CD4-positive, CD25-positive, alpha-beta regulatory T cell (primary cell): ENCODE data around the gene PLXNB1. TPM values are rescaled to one million over a fixed set of nuclear protein-coding genes. Genes with fewer than 3 reads are reported as not detected.

Experiments
- ATAC-seq, 2 donors: fragments of 150-1000 bp; cut with Tn5 transposase; one replicate each; pipeline ENCODE4 v1.10.0; 2021; ENCODE audit warnings: low read depth in 2 of 2, moderate number of reproducible peaks in 2 of 2, moderate library complexity in 1 of 2
- DNase-seq, 3 donors: peaks; one replicate each; pipeline versions ENCODE4 v3.0.0 to v3.0.0-alpha.2; 2012 to 2022; ENCODE audit warnings: mixed read lengths in 1 of 3
- H3K27ac ChIP-seq: one replicate; pipeline ENCODE4 v1.7.0; 2013; ENCODE audit warnings: mild to moderate bottlenecking, low read length; ENCODE audit not compliant: insufficient read depth, poor library complexity, severe bottlenecking
- H3K27me3 ChIP-seq: one replicate; pipeline ENCODE4 v1.7.0; 2013; ENCODE audit warnings: low read length; ENCODE audit not compliant: control insufficient read depth, insufficient read depth
- H3K36me3 ChIP-seq: one replicate; pipeline ENCODE4 v1.7.0; 2013; ENCODE audit warnings: mild to moderate bottlenecking, low read length, moderate library complexity; ENCODE audit not compliant: control insufficient read depth, insufficient read depth
- H3K4me1 ChIP-seq: 2 replicates; pipeline ENCODE4 v1.7.0; 2013; ENCODE audit warnings: mild to moderate bottlenecking, low read length; ENCODE audit not compliant: insufficient read depth, control insufficient read depth, poor library complexity, severe bottlenecking
- H3K4me3 ChIP-seq: one replicate; pipeline ENCODE4 v1.7.0; 2013; ENCODE audit warnings: low read depth, mild to moderate bottlenecking, low read length, moderate library complexity
- H3K9me3 ChIP-seq, 2 experiments: 1 replicate in 1 of 2; 2 replicates in 1 of 2; pipeline ENCODE4 v1.7.0; 2013; ENCODE audit warnings: low read length in 2 of 2, mild to moderate bottlenecking in 1 of 2, moderate library complexity in 1 of 2; ENCODE audit not compliant: control insufficient read depth in 2 of 2
- H3K27ac Mint-ChIP-seq, 3 donors: one replicate each; pipeline ENCODE4 v1.8.0; 2020 to 2022; ENCODE audit warnings: mild to moderate bottlenecking in 3 of 3, mixed read lengths in 3 of 3, moderate library complexity in 2 of 3
- H3K27me3 Mint-ChIP-seq: one replicate; pipeline ENCODE4 v1.8.0; 2022; ENCODE audit warnings: mild to moderate bottlenecking, mixed read lengths
- H3K36me3 Mint-ChIP-seq: one replicate; pipeline ENCODE4 v1.8.0; 2020; ENCODE audit warnings: mixed read lengths
- H3K4me1 Mint-ChIP-seq, 4 donors: one replicate each; pipeline ENCODE4 v1.8.0; 2020 to 2022; ENCODE audit warnings: mixed read lengths in 4 of 4, mild to moderate bottlenecking in 1 of 4
- H3K4me3 Mint-ChIP-seq, 4 donors: one replicate each; pipeline ENCODE4 v1.8.0; 2020 to 2022; ENCODE audit warnings: mild to moderate bottlenecking in 4 of 4, mixed read lengths in 4 of 4, moderate library complexity in 3 of 4
- H3K9me3 Mint-ChIP-seq, 7 donors: one replicate each; pipeline ENCODE4 v1.8.0; 2020 to 2022; ENCODE audit warnings: mixed read lengths in 7 of 7, mild to moderate bottlenecking in 3 of 7, moderate library complexity in 2 of 7
- polyA plus RNA-seq, 4 donors: library from polyadenylated mRNA; unstranded; fragments of 300-500 nt; fragmentation: Illumina TruSeq; gene quantifications; one replicate each; pipeline ENCODE4 v1.2.3, GENCODE V29; 2021
- total RNA-seq: library from RNA; stranded (reverse); gene quantifications from one replicate; pipeline ENCODE4 v1.2.3, GENCODE V29; 2022

PLXNB1 gene
- total and polyA plus RNA-seq, 5 donors from 2014 or later = 0.07 to 5.2 TPM; not detected in 3

GRCh38 chr3:48419597-48419996 is 10.3 kb downstream of the PLXNB1 start:
- Histone ChIP-seq H3K27ac (no peak overlapping the region), H3K4me1 (no peaks in the 10 kb centered on the region), H3K27me3 (no peaks in the 10 kb centered on the region), H3K9me3 (no peaks in the 10 kb centered on the region), H3K4me3 (no peak overlapping the region), H3K36me3 (no peaks in the 10 kb centered on the region)
- Mint-ChIP-seq H3K9me3 (peaks cover 0 to 2% (median 0%) of the 10 kb centered on the region in 7 donors), H3K4me3 (no peak overlapping the region), H3K27ac (no peak overlapping the region), H3K27me3 (no peaks in the 10 kb centered on the region), H3K36me3 (no peaks in the 10 kb centered on the region), H3K4me1 (no peaks in the 10 kb centered on the region)
- no peak for ATAC-seq
- DNase-seq = no peak

DNA sequence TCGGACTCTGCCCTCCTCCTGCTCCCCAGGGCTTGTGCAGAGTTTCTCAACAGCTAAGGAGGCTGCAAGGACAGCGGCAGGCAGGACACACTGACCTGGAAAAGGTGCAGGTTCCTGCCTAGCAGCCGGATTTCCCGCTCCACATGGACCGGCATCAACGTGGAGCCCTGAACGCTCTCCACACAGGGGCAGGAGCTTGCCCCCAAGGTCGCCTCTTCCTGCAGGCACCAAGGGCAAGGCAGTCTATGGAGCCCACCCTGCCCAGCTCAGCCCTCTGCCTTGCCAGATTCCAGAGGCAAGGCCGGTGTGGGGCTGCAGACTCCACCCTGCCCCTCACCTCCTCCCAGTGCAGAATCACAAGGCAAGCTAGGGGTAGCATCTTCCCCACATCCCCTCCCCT is 10.7 kb downstream of the PLXNB1 start:
- no peak overlapping the region for H3K4me3 Mint-ChIP-seq
- ATAC-seq (no peak), DNase-seq (no peak)
- H3K9me3 Mint-ChIP-seq = peaks cover 0 to 2% (median 0%) of the 10 kb centered on the region in 7 donors
- no peaks in the 10 kb centered on the region for H3K36me3 Mint-ChIP-seq
- no peaks in the 10 kb centered on the region for H3K4me1 ChIP-seq
- H3K27me3 ChIP-seq = no peaks in the 10 kb centered on the region
- no peaks in the 10 kb centered on the region for H3K27me3 Mint-ChIP-seq
- no peaks in the 10 kb centered on the region for H3K9me3 ChIP-seq
- H3K27ac Mint-ChIP-seq = no peak overlapping the region
- no peak overlapping the region for H3K27ac ChIP-seq
- no peaks in the 10 kb centered on the region for H3K36me3 ChIP-seq
- H3K4me1 Mint-ChIP-seq = no peaks in the 10 kb centered on the region
- H3K4me3 ChIP-seq = no peak overlapping the region

- no peaks in the 10 kb centered on the region for H3K9me3 ChIP-seq
- DNase-seq (no peak), ATAC-seq (no peak)
- no peaks in the 10 kb centered on the region for H3K27me3 Mint-ChIP-seq
- no peaks in the 10 kb centered on the region for H3K36me3 Mint-ChIP-seq
- no peak overlapping the region for H3K4me3 Mint-ChIP-seq
- H3K9me3 Mint-ChIP-seq = peaks cover 0 to 2% (median 0%) of the 10 kb centered on the region in 7 donors
- H3K4me3 ChIP-seq = no peak overlapping the region
- no peaks in the 10 kb centered on the region for H3K4me1 Mint-ChIP-seq
- no peaks in the 10 kb centered on the region for H3K27me3 ChIP-seq
- H3K27ac Mint-ChIP-seq = no peak overlapping the region
- H3K36me3 ChIP-seq = no peaks in the 10 kb centered on the region
- H3K27ac ChIP-seq = no peak overlapping the region
- H3K4me1 ChIP-seq = no peaks in the 10 kb centered on the region
Observed at GRCh38 chr3:48418651-48419050, 11.2 kb downstream of the PLXNB1 start.

DNA sequence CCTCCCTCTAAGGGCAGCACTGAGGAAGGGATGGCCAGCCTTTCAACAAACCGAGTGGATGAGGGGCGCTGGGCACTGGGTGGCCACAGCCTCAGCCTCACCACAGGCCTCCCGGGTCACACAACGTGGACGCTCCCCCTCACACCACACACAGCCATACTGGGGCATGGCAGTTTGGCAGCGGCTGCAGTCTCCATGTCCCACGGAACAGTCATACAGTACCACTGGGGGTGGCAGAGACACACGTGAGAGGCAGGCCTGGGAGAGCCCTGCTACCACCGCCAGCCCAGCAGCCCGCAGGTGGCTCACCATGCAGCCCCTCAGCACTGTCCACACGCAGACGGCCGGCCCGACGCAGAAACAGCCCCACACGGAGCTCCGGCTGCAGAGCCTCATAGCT is 11.7 kb downstream of the PLXNB1 start:
- Mint-ChIP-seq H3K27ac (no peak overlapping the region), H3K4me1 (no peaks in the 10 kb centered on the region), H3K4me3 (no peak overlapping the region), H3K27me3 (no peaks in the 10 kb centered on the region), H3K9me3 (peaks cover 0 to 2% (median 0%) of the 10 kb centered on the region in 7 donors), H3K36me3 (no peaks in the 10 kb centered on the region)
- ATAC-seq (no peak), DNase-seq (no peak)
- Histone ChIP-seq H3K27ac (no peak overlapping the region), H3K4me1 (no peaks in the 10 kb centered on the region), H3K4me3 (no peak overlapping the region), H3K27me3 (no peaks in the 10 kb centered on the region), H3K9me3 (no peaks in the 10 kb centered on the region), H3K36me3 (no peaks in the 10 kb centered on the region)

DNA sequence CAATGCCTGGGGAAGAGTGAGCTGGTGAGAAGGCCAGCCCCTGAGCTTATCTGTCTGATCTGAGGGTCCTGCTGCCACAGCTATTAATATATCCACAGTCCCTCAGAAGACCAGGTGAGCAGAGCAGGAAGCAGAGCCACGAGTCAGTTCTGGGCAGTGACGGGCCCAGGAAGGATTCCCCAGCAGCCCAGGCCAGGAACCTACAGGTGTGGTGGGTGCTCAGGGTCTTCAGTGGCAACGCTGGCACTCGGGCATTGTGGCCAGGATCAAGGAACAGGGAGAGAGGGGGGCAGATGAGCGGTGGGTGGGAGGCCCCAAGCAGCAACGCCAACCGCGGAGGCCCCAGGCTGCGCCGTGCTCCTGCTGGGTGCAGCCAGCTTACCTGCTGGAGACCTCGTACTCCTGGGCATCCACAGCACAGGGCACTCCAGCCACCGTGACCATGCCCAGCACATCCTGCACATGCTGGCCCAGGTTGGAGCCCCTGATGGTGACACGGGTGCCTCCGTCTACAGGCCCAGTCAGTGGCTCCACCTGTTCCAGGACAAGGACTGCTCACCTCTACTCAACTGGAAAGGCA is 12.3 kb downstream of the PLXNB1 start:
- no peak for ATAC-seq
- Histone ChIP-seq H3K4me3 (no peak overlapping the region), H3K9me3 (no peaks in the 10 kb centered on the region), H3K36me3 (no peaks in the 10 kb centered on the region), H3K27me3 (no peaks in the 10 kb centered on the region), H3K4me1 (no peaks in the 10 kb centered on the region), H3K27ac (no peak overlapping the region)
- no peaks in the 10 kb centered on the region for H3K36me3 Mint-ChIP-seq
- H3K9me3 Mint-ChIP-seq = peaks cover 0 to 2% (median 0%) of the 10 kb centered on the region in 7 donors
- no peak overlapping the region for H3K27ac Mint-ChIP-seq
- H3K4me3 Mint-ChIP-seq = no peak overlapping the region
- DNase-seq = no peak
- no peaks in the 10 kb centered on the region for H3K4me1 Mint-ChIP-seq
- no peaks in the 10 kb centered on the region for H3K27me3 Mint-ChIP-seq

- Histone ChIP-seq H3K9me3 (no peaks in the 10 kb centered on the region), H3K27ac (no peak overlapping the region), H3K36me3 (no peaks in the 10 kb centered on the region), H3K4me1 (no peaks in the 10 kb centered on the region), H3K27me3 (no peaks in the 10 kb centered on the region), H3K4me3 (no peak overlapping the region)
- Mint-ChIP-seq H3K27me3 (no peaks in the 10 kb centered on the region), H3K27ac (peak overlapping the region in 1 of 3 donors; percentile 6), H3K4me3 (no peak overlapping the region), H3K9me3 (peaks cover 0 to 2% (median 0%) of the 10 kb centered on the region in 7 donors), H3K4me1 (no peaks in the 10 kb centered on the region), H3K36me3 (no peaks in the 10 kb centered on the region)
- DNase-seq = no peak
- ATAC-seq = no peak
Observed at GRCh38 chr3:48416546-48416945, 13.3 kb downstream of the PLXNB1 start.

- H3K4me3 ChIP-seq = no peak overlapping the region
- H3K27ac ChIP-seq = no peak overlapping the region
- peaks cover 0 to 2% (median 0%) of the 10 kb centered on the region in 7 donors for H3K9me3 Mint-ChIP-seq
- H3K27ac Mint-ChIP-seq = no peak overlapping the region
- H3K27me3 ChIP-seq = no peaks in the 10 kb centered on the region
- DNase-seq = no peak
- H3K9me3 ChIP-seq = no peaks in the 10 kb centered on the region
- no peak for ATAC-seq
- H3K36me3 ChIP-seq = no peaks in the 10 kb centered on the region
- H3K27me3 Mint-ChIP-seq = no peaks in the 10 kb centered on the region
- no peaks in the 10 kb centered on the region for H3K4me1 ChIP-seq
- H3K4me3 Mint-ChIP-seq = no peak overlapping the region
- H3K36me3 Mint-ChIP-seq = no peaks in the 10 kb centered on the region
- no peaks in the 10 kb centered on the region for H3K4me1 Mint-ChIP-seq
Observed at GRCh38 chr3:48416091-48416505, 13.8 kb downstream of the PLXNB1 start.

- Histone ChIP-seq H3K27ac (no peak overlapping the region), H3K4me3 (no peak overlapping the region), H3K36me3 (no peaks in the 10 kb centered on the region), H3K27me3 (no peaks in the 10 kb centered on the region), H3K9me3 (no peaks in the 10 kb centered on the region), H3K4me1 (no peaks in the 10 kb centered on the region)
- Mint-ChIP-seq H3K9me3 (peaks cover 0 to 2% (median 0%) of the 10 kb centered on the region in 7 donors), H3K27me3 (no peaks in the 10 kb centered on the region), H3K4me1 (no peaks in the 10 kb centered on the region), H3K4me3 (no peak overlapping the region), H3K27ac (no peak overlapping the region), H3K36me3 (no peaks in the 10 kb centered on the region)
- ATAC-seq = no peak
- no peak for DNase-seq
Observed at GRCh38 chr3:48415251-48415953, 14.5 kb downstream of the PLXNB1 start.
